ENCODE measurements around the gene SEC24D.
"Not testable (repeated sequence)": the region's sequence is repeated elsewhere in the genome, so short reads cannot be mapped to it uniquely, and the experiment has no call there.

SEC24D gene

DNA sequence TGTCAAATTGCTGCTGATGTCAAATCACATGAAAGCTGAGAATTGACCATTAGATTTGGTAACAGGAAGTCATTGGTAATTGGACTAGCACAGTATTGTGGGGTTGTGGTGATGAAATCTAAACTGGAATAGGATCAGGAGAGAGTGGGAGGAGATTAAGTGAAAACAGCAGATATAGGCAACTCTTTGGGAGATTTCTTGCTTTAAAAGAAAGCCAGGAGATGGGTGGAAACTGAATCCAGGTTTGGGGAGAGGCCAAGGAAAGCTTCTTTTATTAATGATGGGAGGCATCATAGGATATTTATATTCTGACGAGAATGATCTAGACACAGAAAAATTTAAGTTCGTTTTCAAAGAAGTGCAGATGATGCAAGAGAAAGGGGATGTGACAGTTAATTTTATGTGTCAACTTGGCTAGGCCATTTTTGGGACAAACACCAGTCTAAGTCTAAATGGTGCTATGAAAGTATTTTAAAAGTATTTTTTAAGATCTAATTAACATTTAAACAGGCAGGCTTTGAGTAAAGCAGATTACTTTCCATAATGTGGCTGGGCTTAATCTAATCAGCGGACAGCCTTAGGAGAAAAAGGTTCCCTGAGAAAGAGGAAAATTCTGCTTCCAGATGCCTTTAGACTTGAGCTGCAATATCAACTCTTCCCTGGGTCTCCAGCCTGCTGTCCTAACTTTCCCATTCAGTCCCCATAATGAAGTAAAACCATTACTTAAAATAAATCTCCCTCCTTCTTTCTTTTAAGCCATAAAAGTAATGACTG lies 24.7 kb downstream of the SEC24D start:
- DNase-seq: no peak

DNA sequence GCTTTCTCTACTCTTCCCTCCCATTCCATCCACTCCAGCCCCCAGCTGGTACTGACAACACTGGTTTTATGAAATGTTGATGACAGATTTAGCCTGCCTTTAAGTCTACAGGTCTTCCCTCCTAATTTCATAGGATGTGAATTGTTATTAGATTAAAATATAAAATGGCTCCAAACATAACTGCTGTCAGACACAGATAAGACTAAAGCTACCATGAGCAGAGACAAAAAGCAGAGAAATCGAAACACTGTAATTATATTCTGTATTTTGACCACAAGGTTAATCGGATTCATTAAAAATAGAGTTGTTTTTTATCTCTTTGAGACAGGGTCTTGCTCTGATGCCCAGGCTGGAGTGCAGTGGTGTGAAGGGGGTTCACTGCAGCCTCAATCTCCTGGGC lies 28.3 kb downstream of the SEC24D start:
- DNase-seq: no peak

GRCh38 chr4:118803253-118803652 lies 32.7 kb downstream of the SEC24D start:
- no peak for DNase-seq

- no peak for DNase-seq
These were observed 33.9 kb downstream of the SEC24D start for GRCh38 chr4:118801895-118802575.

- no peak for DNase-seq
These were observed 36.5 kb downstream of the SEC24D start for GRCh38 chr4:118799231-118799942.

- DNase-seq: no peak
These were observed 37.3 kb downstream of the SEC24D start for GRCh38 chr4:118798658-118799057.

DNA sequence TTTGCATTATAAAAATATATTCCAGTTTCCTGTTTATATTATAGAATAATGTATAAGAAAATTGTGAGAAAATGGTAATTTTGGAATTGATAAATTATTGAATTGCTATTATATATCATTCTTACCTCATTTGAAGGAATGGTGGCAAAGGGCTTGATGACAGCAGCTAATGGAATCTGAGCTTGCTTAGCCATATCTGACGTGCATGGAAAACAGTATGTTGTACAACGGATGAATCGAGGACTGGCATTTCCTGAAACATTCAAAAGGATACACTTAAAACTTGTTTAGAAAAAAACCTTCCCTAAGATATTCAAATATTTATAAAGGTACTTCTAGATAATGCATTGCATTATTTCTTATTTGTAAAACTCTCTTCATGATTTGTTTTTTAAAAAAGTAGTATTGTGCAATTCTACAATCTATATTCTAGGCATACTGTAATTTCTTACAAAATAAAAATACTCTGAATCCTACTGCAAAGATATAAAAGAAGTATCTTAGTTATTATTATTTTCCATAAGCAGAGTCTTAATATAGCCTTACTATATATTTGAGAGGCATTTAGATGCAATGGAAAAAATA lies 38.3 kb downstream of the SEC24D start:
- no peak for DNase-seq

DNA sequence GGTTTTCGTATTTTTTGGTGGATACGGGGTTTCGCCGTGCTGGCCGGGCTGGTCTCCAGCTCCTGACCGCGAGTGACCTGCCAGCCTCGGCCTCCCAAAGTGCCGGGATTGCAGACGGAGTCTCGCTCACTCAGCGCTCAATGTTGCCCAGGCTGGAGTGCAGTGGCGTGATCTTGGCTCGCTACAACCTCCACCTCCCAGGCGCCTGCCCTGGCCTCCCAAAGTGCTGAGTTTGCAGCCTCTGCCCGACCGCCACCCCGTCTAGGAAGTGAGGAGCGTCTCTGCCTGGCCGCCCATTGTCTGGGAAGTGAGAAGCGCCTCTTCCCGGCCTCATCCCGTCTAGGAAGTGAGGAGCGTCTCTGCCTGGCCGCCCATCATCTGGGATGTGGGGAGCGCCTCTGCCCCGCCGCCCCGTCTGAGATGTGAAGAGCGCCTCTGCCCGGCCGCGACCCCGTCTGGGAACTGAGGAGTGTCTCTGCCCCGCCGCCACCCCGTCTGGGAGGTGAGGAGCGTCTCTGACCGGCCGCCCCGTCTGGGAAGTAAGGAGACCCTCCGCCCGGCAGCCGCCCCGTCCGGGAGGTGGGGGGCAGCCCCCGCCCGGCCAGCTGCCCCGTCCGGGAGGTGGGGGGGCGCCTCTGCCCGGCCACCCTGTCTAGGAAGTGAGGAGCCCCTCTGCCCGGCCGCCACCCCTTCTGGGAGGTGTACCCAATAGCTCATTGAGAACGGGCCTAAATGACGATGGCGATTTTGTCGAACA lies 44.1 kb downstream of the SEC24D start:
- DNase-seq: not testable (repeated sequence)

GRCh38 chr4:118790544-118790943 lies 45.4 kb downstream of the SEC24D start:
- no peak for DNase-seq

GRCh38 chr4:118788911-118789310 lies 47.0 kb downstream of the SEC24D start:
- no peak for DNase-seq

GRCh38 chr4:118787844-118788380 lies 48.0 kb downstream of the SEC24D start:
- DNase-seq: no peak

DNA sequence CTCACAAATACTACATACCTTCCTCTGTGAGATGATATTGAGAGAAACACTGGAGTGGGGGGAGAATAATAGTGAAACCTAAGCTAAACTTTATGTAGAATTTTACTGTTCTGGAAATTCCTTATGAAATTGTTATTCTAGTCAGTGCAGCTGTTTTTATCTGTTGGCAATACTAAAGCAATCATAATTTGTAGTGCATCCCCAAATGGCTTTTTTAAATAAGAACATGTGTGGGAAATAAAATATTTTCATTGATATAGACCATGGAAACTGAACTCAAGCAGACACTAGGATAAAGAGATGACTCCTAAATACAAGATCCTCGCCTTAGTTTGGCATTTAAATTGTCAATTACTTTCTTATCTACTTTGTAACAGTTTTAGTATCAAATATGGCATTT lies 51.1 kb downstream of the SEC24D start:
- DNase-seq: no peak

DNA sequence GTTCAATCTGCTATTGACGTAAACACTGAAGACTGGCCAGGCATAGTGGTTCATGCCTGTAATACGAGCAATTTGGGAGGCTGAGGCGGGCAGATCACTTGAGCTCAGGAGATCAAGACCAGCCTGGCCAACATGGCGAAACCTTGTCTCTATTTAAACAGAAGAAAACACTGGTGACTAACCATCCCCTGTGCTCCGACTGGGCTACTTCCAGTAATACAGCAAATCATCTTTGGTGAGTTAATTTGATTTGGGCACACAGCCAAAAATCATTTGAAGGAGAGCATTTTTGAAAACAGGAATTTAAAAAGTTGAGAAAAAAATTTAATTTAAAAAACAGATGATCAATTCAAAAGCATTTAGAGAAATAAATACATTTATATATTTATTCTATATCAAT lies 52.0 kb downstream of the SEC24D start:
- DNase-seq: no peak

GRCh38 chr4:118782886-118783285 lies 53.0 kb downstream of the SEC24D start:
- DNase-seq: not testable (repeated sequence)

GRCh38 chr4:118777649-118778048 lies 58.3 kb downstream of the SEC24D start:
- DNase-seq: not testable (repeated sequence)

GRCh38 chr4:118776955-118777640 lies 58.8 kb downstream of the SEC24D start:
- not testable (repeated sequence) for DNase-seq

- DNase-seq: no peak
These were observed 59.6 kb downstream of the SEC24D start for GRCh38 chr4:118776157-118776954.

DNA sequence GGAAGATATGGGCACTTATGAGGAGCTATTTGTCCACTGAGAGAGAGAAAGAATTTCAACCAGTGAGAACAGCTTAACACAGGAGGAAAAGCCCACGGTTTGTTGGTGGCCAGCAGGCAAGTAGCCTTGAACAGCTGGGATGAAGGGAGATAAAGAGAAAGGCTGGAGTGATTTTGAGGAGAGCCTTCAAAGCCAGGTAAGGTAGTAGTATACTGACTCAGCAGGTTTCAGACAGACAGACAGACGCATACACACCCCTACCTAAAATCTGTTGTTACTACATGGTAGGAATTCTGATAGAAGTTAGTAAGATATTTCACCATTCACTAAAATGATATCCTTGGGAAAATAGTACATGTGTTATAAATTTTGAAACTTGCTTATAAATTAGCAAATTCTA lies 60.5 kb downstream of the SEC24D start:
- no peak for DNase-seq

GRCh38 chr4:118774989-118775388 lies 60.9 kb downstream of the SEC24D start:
- DNase-seq: no peak

GRCh38 chr4:118774321-118774720 lies 61.6 kb downstream of the SEC24D start:
- no peak for DNase-seq

- no peak for DNase-seq
These were observed 62.5 kb downstream of the SEC24D start for GRCh38 chr4:118773429-118773792.
